Measurements from ENCODE around the gene ZSWIM6.
A peak's percentile ranks its signal among the peaks of the same experiment; 100 is the strongest.
"Not testable (repeated sequence)": the region's sequence is repeated elsewhere in the genome, so short reads cannot be mapped to it uniquely, and the experiment has no call there.

The ZSWIM6 gene

GRCh38 chr5:61408476-61409168 lies 76.6 kb downstream of the ZSWIM6 start:
- FAIRE-seq, result peak; percentile 62

- FAIRE-seq, result no peak
Observed at GRCh38 chr5:61409568-61409967, 77.5 kb downstream of the ZSWIM6 start.

- no peak for FAIRE-seq
Observed at GRCh38 chr5:61410811-61411210, 78.8 kb downstream of the ZSWIM6 start.

- FAIRE-seq, result no peak
Observed at GRCh38 chr5:61412361-61412760, 80.3 kb downstream of the ZSWIM6 start.

GRCh38 chr5:61413205-61413604 lies 81.1 kb downstream of the ZSWIM6 start:
- FAIRE-seq, result not testable (repeated sequence)

GRCh38 chr5:61414806-61415205 lies 82.7 kb downstream of the ZSWIM6 start:
- no peak for FAIRE-seq

GRCh38 chr5:61416010-61416409 lies 84.0 kb downstream of the ZSWIM6 start:
- no peak for FAIRE-seq

GRCh38 chr5:61416420-61416819 lies 84.4 kb downstream of the ZSWIM6 start:
- no peak for FAIRE-seq

- FAIRE-seq, result no peak
Observed at GRCh38 chr5:61417340-61417739, 85.3 kb downstream of the ZSWIM6 start.

- no peak for FAIRE-seq
Observed at GRCh38 chr5:61417851-61418250, 85.8 kb downstream of the ZSWIM6 start.

- no peak for FAIRE-seq
Observed at GRCh38 chr5:61419106-61419505, 87.0 kb downstream of the ZSWIM6 start.

GRCh38 chr5:61420016-61420415 lies 88.0 kb downstream of the ZSWIM6 start:
- no peak for FAIRE-seq

GRCh38 chr5:61421262-61421661 lies 89.2 kb downstream of the ZSWIM6 start:
- not testable (repeated sequence) for FAIRE-seq

- no peak for FAIRE-seq
Observed at GRCh38 chr5:61423487-61424145, 91.6 kb downstream of the ZSWIM6 start.

- no peak for FAIRE-seq
Observed at GRCh38 chr5:61425918-61426317, 93.9 kb downstream of the ZSWIM6 start.

- FAIRE-seq, result no peak
Observed at GRCh38 chr5:61429906-61430305, 97.8 kb downstream of the ZSWIM6 start.

GRCh38 chr5:61431923-61432620 lies 100.0 kb downstream of the ZSWIM6 start:
- FAIRE-seq, result no peak

- FAIRE-seq, result no peak
Observed at GRCh38 chr5:61435368-61435767, 103.3 kb downstream of the ZSWIM6 start.

GRCh38 chr5:61438298-61438970 lies 106.4 kb downstream of the ZSWIM6 start:
- FAIRE-seq, result no peak

GRCh38 chr5:61440086-61440485 lies 108.0 kb downstream of the ZSWIM6 start:
- FAIRE-seq, result no peak

- FAIRE-seq, result no peak
Observed at GRCh38 chr5:61440596-61440995, 108.5 kb downstream of the ZSWIM6 start.

GRCh38 chr5:61441742-61442141 lies 109.7 kb downstream of the ZSWIM6 start:
- no peak for FAIRE-seq

GRCh38 chr5:61447780-61448495 lies 115.9 kb downstream of the ZSWIM6 start:
- FAIRE-seq, result peak; percentile 70

Measured in colon (tissue), 2 donors.